Subcutaneous abdominal adipose tissue (tissue), 5 donors: Measurements from ENCODE around the gene CBLN3.
A peak's percentile ranks its signal among the peaks of the same experiment; 100 is the strongest.

ENCODE experiments used
- H3K27ac ChIP-seq: one replicate; pipeline ENCODE4 v1.7.0; 2013; ENCODE audit warnings: low read depth, mild to moderate bottlenecking, inconsistent platforms, low read length, moderate library complexity
- H3K27me3 ChIP-seq, 5 donors: one replicate each; pipeline ENCODE4 v1.7.0; 2013; ENCODE audit warnings: low read length in 5 of 5, inconsistent platforms in 1 of 5; ENCODE audit not compliant: control insufficient read depth in 5 of 5, insufficient read depth in 4 of 5
- H3K36me3 ChIP-seq, 5 donors: one replicate each; pipeline ENCODE4 v1.7.0; 2013; ENCODE audit warnings: low read length in 5 of 5; ENCODE audit not compliant: control insufficient read depth in 5 of 5, insufficient read depth in 5 of 5
- H3K4me1 ChIP-seq, 5 donors: one replicate each; pipeline ENCODE4 v1.7.0; 2013; ENCODE audit warnings: low read length in 5 of 5, mild to moderate bottlenecking in 3 of 5, moderate library complexity in 1 of 5; ENCODE audit not compliant: control insufficient read depth in 5 of 5, insufficient read depth in 5 of 5
- H3K4me3 ChIP-seq, 5 donors: one replicate each; pipeline ENCODE4 v1.7.0; 2013; ENCODE audit warnings: low read length in 5 of 5, low read depth in 1 of 5
- H3K9ac ChIP-seq, 5 donors: one replicate each; pipeline ENCODE4 v1.7.0; 2013; ENCODE audit warnings: low read length in 5 of 5, mild to moderate bottlenecking in 4 of 5, moderate library complexity in 3 of 5
- H3K9me3 ChIP-seq, 5 donors: one replicate each; pipeline ENCODE4 v1.7.0; 2013; ENCODE audit warnings: low read length in 5 of 5; ENCODE audit not compliant: control insufficient read depth in 5 of 5
- donor health status: healthy.
- donor health status: healthy.
- donor health status: healthy.
- donor health status: healthy.
- donor health status: healthy.

Gene CBLN3

GRCh38 chr14:24439830-24440605 is 10.6 kb upstream of the CBLN3 start:
- Histone ChIP-seq H3K36me3 (peaks cover 8 to 54% (median 46%) of the 10 kb centered on the region in 5 donors), H3K27ac (peak overlapping the region; percentile 100), H3K9ac (peak overlapping the region in 3 of 5 donors; percentile 8 to 35 (median 35))

GRCh38 chr14:24439257-24439656 is 9.8 kb upstream of the CBLN3 start:
- H3K36me3 ChIP-seq = peaks cover 8 to 59% (median 51%) of the 10 kb centered on the region in 5 donors
- no peaks in the 10 kb centered on the region for H3K9me3 ChIP-seq
- H3K4me1 ChIP-seq = peaks cover 10 to 73% (median 57%) of the 10 kb centered on the region in 5 donors
- H3K9ac ChIP-seq = no peak overlapping the region
- H3K27ac ChIP-seq = peak overlapping the region; percentile 42
- no peaks in the 10 kb centered on the region for H3K27me3 ChIP-seq
- no peak overlapping the region for H3K4me3 ChIP-seq

More at GRCh38 chr14:24439830-24440605, 10.6 kb upstream of the CBLN3 start:
- H3K27me3 ChIP-seq = no peaks in the 10 kb centered on the region
- H3K4me3 ChIP-seq = peak overlapping the region in 1 of 5 donors; percentile 19
- no peaks in the 10 kb centered on the region for H3K9me3 ChIP-seq
- H3K4me1 ChIP-seq = peaks cover 10 to 73% (median 57%) of the 10 kb centered on the region in 5 donors

DNA sequence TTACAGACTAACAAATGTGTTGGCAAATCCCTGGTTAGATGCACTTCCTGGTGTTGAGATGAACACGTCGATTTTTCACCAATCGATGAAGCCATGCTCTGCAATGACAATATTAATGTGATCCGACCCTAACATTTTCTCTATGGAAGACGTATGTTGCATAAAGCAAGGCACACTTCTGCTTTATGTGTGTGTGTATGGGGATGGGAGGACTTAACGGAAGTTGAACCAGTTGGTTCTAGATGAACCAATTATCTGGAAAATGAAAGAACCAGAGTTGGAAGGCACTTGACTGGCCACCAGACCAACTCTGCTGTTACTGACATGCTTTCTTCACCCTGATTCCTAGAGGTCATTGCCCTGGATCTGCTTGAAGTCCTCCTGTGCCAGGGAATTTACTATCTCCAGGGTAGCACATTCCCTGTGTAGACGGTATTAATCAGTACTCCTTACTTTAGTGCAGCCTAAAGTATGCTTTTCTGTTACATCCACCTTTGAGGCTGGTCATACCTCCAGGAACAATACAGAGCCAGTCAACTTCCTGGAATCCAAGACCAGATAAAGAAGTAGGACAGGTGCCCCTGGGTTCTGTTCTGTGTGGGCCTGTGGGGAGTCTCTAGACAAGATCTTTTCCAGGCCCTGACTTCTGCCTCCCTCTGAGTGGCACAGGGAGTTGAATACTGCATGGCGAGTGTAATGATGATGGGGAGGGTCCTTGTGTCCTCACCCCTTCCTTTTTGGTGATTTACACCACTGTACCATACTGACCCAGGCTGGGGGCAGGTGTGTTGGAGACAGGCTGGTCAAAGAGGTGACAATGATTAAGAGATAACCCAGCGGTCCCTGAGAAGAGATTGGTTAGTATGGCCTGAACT is 9.0 kb upstream of the CBLN3 start:
- peak overlapping the region; percentile 42 for H3K27ac ChIP-seq
- no peak overlapping the region for H3K4me3 ChIP-seq
- H3K9me3 ChIP-seq = no peaks in the 10 kb centered on the region
- H3K27me3 ChIP-seq = no peaks in the 10 kb centered on the region
- H3K9ac ChIP-seq = no peak overlapping the region
- peaks cover 10 to 73% (median 56%) of the 10 kb centered on the region in 5 donors for H3K4me1 ChIP-seq
- peaks cover 15 to 66% (median 58%) of the 10 kb centered on the region in 5 donors for H3K36me3 ChIP-seq

- no peaks in the 10 kb centered on the region for H3K9me3 ChIP-seq
- peak overlapping the region in 3 of 5 donors; percentile 45 to 53 (median 51) for H3K9ac ChIP-seq
- H3K27ac ChIP-seq = peak overlapping the region; percentile 99
- H3K4me1 ChIP-seq = peaks cover 9 to 76% (median 59%) of the 10 kb centered on the region in 5 donors
- peaks cover 21 to 73% (median 64%) of the 10 kb centered on the region in 5 donors for H3K36me3 ChIP-seq
- H3K27me3 ChIP-seq = no peaks in the 10 kb centered on the region
- H3K4me3 ChIP-seq = peak overlapping the region in 1 of 5 donors; percentile 11
These were observed 8.2 kb upstream of the CBLN3 start for GRCh38 chr14:24437736-24438067.

DNA sequence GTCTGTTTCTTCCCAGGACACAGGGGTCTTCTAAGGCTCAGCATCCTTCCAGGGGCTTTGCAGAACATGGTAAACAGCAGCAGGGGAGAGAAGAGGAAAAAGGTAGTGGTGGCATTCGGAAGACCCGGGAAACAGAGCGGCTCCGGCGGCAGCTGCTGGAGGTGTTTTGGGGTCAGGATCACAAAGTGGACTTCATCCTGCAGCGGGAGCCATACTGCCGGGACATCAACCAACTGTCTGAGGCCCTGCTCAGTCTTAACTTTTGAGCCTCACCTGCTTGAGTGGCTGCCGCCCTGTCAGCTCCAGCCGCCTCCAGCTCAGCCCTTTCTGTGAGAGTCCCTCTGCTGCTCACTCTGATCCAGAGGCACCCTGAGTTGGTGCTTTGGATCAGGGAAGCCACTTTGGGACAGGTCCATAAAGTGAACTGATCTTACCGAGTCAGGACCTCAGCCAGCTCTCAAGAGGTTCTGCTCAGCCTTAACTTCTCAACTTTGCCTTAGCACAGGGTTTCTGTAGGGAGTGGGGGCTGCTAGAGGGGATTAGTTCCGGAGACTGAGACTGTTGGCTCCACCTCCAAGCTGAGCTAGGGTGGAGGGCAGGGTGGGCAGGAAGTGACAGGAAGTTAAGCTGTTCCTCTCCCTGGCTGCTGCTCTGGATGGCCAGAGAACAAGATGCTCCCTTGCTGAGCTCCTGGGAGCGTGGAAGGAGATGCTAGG is 7.7 kb upstream of the CBLN3 start:
- H3K36me3 ChIP-seq = peaks cover 21 to 78% (median 70%) of the 10 kb centered on the region in 5 donors
- peak overlapping the region; percentile 99 for H3K27ac ChIP-seq
- H3K27me3 ChIP-seq = no peaks in the 10 kb centered on the region
- no peaks in the 10 kb centered on the region for H3K9me3 ChIP-seq
- H3K4me3 ChIP-seq = peak overlapping the region in 1 of 5 donors; percentile 11
- H3K4me1 ChIP-seq = peaks cover 9 to 81% (median 61%) of the 10 kb centered on the region in 5 donors
- peak overlapping the region in 4 of 5 donors; percentile 45 to 53 (median 52) for H3K9ac ChIP-seq

GRCh38 chr14:24436355-24437019 is 7.0 kb upstream of the CBLN3 start:
- Histone ChIP-seq H3K4me3 (no peak overlapping the region), H3K27me3 (no peaks in the 10 kb centered on the region), H3K36me3 (peaks cover 21 to 83% (median 74%) of the 10 kb centered on the region in 5 donors), H3K9ac (peak overlapping the region; percentile 35 to 78 (median 51)), H3K9me3 (no peaks in the 10 kb centered on the region), H3K4me1 (peaks cover 10 to 81% (median 61%) of the 10 kb centered on the region in 5 donors), H3K27ac (peak overlapping the region; percentile 99)

- peaks cover 21 to 80% (median 71%) of the 10 kb centered on the region in 5 donors for H3K36me3 ChIP-seq
- no peak overlapping the region for H3K4me3 ChIP-seq
- peak overlapping the region; percentile 11 to 78 (median 42) for H3K9ac ChIP-seq
- peaks cover 15 to 82% (median 61%) of the 10 kb centered on the region in 5 donors for H3K4me1 ChIP-seq
- peak overlapping the region; percentile 99 for H3K27ac ChIP-seq
- no peaks in the 10 kb centered on the region for H3K9me3 ChIP-seq
- no peaks in the 10 kb centered on the region for H3K27me3 ChIP-seq
These were observed 6.5 kb upstream of the CBLN3 start for GRCh38 chr14:24435998-24436354.

- Histone ChIP-seq H3K4me3 (no peak overlapping the region), H3K27ac (peak overlapping the region; percentile 99), H3K27me3 (no peaks in the 10 kb centered on the region), H3K9ac (peak overlapping the region in 2 of 5 donors; percentile 0 to 5), H3K9me3 (no peaks in the 10 kb centered on the region), H3K4me1 (peaks cover 15 to 82% (median 61%) of the 10 kb centered on the region in 5 donors), H3K36me3 (peaks cover 21 to 74% (median 64%) of the 10 kb centered on the region in 5 donors)
These were observed 5.8 kb upstream of the CBLN3 start for GRCh38 chr14:24435192-24435810.

- peak overlapping the region in 2 of 5 donors; percentile 0 to 36 for H3K9ac ChIP-seq
- H3K36me3 ChIP-seq = peaks cover 21 to 68% (median 58%) of the 10 kb centered on the region in 5 donors
- H3K9me3 ChIP-seq = no peaks in the 10 kb centered on the region
- peak overlapping the region; percentile 99 for H3K27ac ChIP-seq
- H3K4me1 ChIP-seq = peaks cover 15 to 77% (median 55%) of the 10 kb centered on the region in 5 donors
- H3K27me3 ChIP-seq = no peaks in the 10 kb centered on the region
- no peak overlapping the region for H3K4me3 ChIP-seq
These were observed 5.2 kb upstream of the CBLN3 start for GRCh38 chr14:24434676-24435075.
